KMS-11 (cell line): ENCODE data around the gene MFSD11.

Source experiments
- H2AFZ ChIP-seq: fragments of 200-600 bp; sonication (generic); 2 replicates; pipeline ENCODE4 v1.6.1; 2016; ENCODE audit warnings: antibody characterized with exemption, mixed run types, low read depth
- H3K27ac ChIP-seq: fragments of 200-600 bp; sonication (generic); 2 replicates; pipeline ENCODE4 v1.6.1; 2016; ENCODE audit warnings: mild to moderate bottlenecking, mixed run types
- H3K27me3 ChIP-seq: fragments of 200-600 bp; sonication (generic); 2 replicates; pipeline ENCODE4 v1.6.1; 2017; ENCODE audit warnings: mild to moderate bottlenecking, low read depth, mixed run types, moderate library complexity; ENCODE audit not compliant: insufficient read depth
- H3K36me3 ChIP-seq: fragments of 200-600 bp; sonication (generic); 2 replicates; pipeline ENCODE4 v1.6.1; 2017; ENCODE audit warnings: mild to moderate bottlenecking, mixed run types; ENCODE audit not compliant: insufficient read depth
- H3K4me1 ChIP-seq: fragments of 200-600 bp; sonication (generic); 2 replicates; pipeline ENCODE4 v1.6.1; 2016; ENCODE audit warnings: mild to moderate bottlenecking, low read depth, mixed run types; ENCODE audit not compliant: poor library complexity, severe bottlenecking
- H3K4me2 ChIP-seq: fragments of 200-600 bp; sonication (generic); 2 replicates; pipeline ENCODE4 v1.7.0; 2016; ENCODE audit warnings: mild to moderate bottlenecking, mixed run types
- H3K4me3 ChIP-seq: fragments of 200-600 bp; sonication (generic); IDR thresholded peaks from 2 replicates; pipeline ENCODE4 v1.6.1; 2017; ENCODE audit warnings: low read depth, low read length, mixed read lengths; ENCODE audit not compliant: insufficient read depth
- H3K79me2 ChIP-seq: fragments of 200-600 bp; sonication (generic); 2 replicates; pipeline ENCODE4 v1.6.1; 2016; ENCODE audit warnings: low read depth, mixed run types; ENCODE audit not compliant: insufficient read depth
- H3K9ac ChIP-seq: fragments of 200-600 bp; sonication (generic); 2 replicates; pipeline ENCODE4 v1.6.1; 2016; ENCODE audit warnings: mild to moderate bottlenecking, mixed run types
- H4K20me1 ChIP-seq: fragments of 200-600 bp; sonication (generic); 2 replicates; pipeline ENCODE4 v1.6.1; 2016; ENCODE audit warnings: mild to moderate bottlenecking, mixed run types; ENCODE audit not compliant: insufficient read depth
- CTCF ChIP-seq: fragments of 200-600 bp; sonication (generic); conservative IDR thresholded peaks from 2 replicates; pipeline ENCODE4 v1.6.1; 2017; ENCODE audit warnings: low read depth, mild to moderate bottlenecking, antibody characterized with exemption, low read length, moderate library complexity, mixed read lengths

Gene MFSD11

GRCh38 chr17:76753061-76753961 is 15.4 kb downstream of the MFSD11 start:
- Histone ChIP-seq H3K9ac (no peak overlapping the region), H3K27ac (no peak overlapping the region), H3K79me2 (no peaks in the 10 kb centered on the region), H3K36me3 (no peaks in the 10 kb centered on the region), H2AFZ (no peak overlapping the region), H3K27me3 (no peaks in the 10 kb centered on the region), H4K20me1 (no peaks in the 10 kb centered on the region), H3K4me2 (no peak overlapping the region), H3K4me3 (no peak overlapping the region), H3K4me1 (peaks cover 10% of the 10 kb centered on the region)
- no peak for TF ChIP-seq CTCF

- H4K20me1 ChIP-seq, result no peaks in the 10 kb centered on the region
- TF ChIP-seq CTCF, result no peak
- no peak overlapping the region for H3K27ac ChIP-seq
- peaks cover 10% of the 10 kb centered on the region for H3K4me1 ChIP-seq
- no peak overlapping the region for H3K4me3 ChIP-seq
- H3K9ac ChIP-seq, result no peak overlapping the region
- H2AFZ ChIP-seq, result no peak overlapping the region
- no peaks in the 10 kb centered on the region for H3K36me3 ChIP-seq
- no peaks in the 10 kb centered on the region for H3K79me2 ChIP-seq
- H3K27me3 ChIP-seq, result no peaks in the 10 kb centered on the region
- H3K4me2 ChIP-seq, result no peak overlapping the region
Observed at GRCh38 chr17:76755285-76755684, 17.4 kb downstream of the MFSD11 start.

- no peak for TF ChIP-seq CTCF
- H3K36me3 ChIP-seq, result no peaks in the 10 kb centered on the region
Observed at GRCh38 chr17:76757256-76757655, 19.3 kb downstream of the MFSD11 start.

GRCh38 chr17:76758570-76758969 is 20.7 kb downstream of the MFSD11 start:
- TF ChIP-seq CTCF, result no peak
- Histone ChIP-seq H3K27me3 (no peaks in the 10 kb centered on the region), H2AFZ (no peak overlapping the region), H3K27ac (no peak overlapping the region), H3K4me1 (peaks cover 2% of the 10 kb centered on the region), H3K4me3 (no peak overlapping the region), H3K4me2 (no peak overlapping the region), H3K79me2 (no peaks in the 10 kb centered on the region), H3K9ac (no peak overlapping the region), H4K20me1 (no peaks in the 10 kb centered on the region), H3K36me3 (no peaks in the 10 kb centered on the region)

More at GRCh38 chr17:76757256-76757655, 19.3 kb downstream of the MFSD11 start:
- Histone ChIP-seq H3K4me1 (peaks cover 10% of the 10 kb centered on the region), H3K27me3 (no peaks in the 10 kb centered on the region), H3K4me3 (no peak overlapping the region), H3K9ac (no peak overlapping the region), H3K4me2 (no peak overlapping the region), H3K79me2 (no peaks in the 10 kb centered on the region), H4K20me1 (no peaks in the 10 kb centered on the region), H3K27ac (no peak overlapping the region), H2AFZ (no peak overlapping the region)
